SH-SY5Y (cell line): ENCODE measurements around the gene HMGXB3.

Experiments
- GATA2 ChIP-seq: IDR thresholded peaks from 2 replicates; pipeline ENCODE4 v1.6.1; 2011; ENCODE audit warnings: mild to moderate bottlenecking, low read depth, low read length
- GATA3 ChIP-seq: IDR thresholded peaks from 2 replicates; pipeline ENCODE4 v1.6.1; 2011; ENCODE audit warnings: low read depth, mild to moderate bottlenecking, low read length, moderate library complexity

- TF ChIP-seq GATA3 (no peak), GATA2 (no peak)
These were observed 79.4 kb downstream of the HMGXB3 start for GRCh38 chr5:150079909-150080461.
